Endothelial cell of umbilical vein (primary cell): Measurements from ENCODE around the gene GNPDA1. TPM values are rescaled to one million over a fixed set of nuclear protein-coding genes. Genes with fewer than 3 reads are reported as not detected.

ENCODE experiments used
- BruUV-seq: library from RNA; stranded (reverse); fragments of 400-500 nt; replicated peaks from 2 replicates; lab custom pipeline; 2021; lab: Mats Ljungman, UMichigan
- CTCF ChIA-PET: fragments of 300-600, 350-600 bp; sonication (Branson Sonifier 250); formaldehyde crosslinking; loops from one replicate; lab custom pipeline; 2021; ENCODE audit warnings: antibody characterized with exemption, inconsistent platforms; lab: Charles Lee
- POLR2A ChIA-PET: fragments of 300-600, 350-600 bp; sonication (Branson Sonifier 250); formaldehyde crosslinking; loops from one replicate; lab custom pipeline; 2021; ENCODE audit warnings: antibody characterized with exemption, inconsistent platforms; lab: Charles Lee
- DNase-seq: peaks from one replicate; pipeline ENCODE4 v3.0.0-alpha.2; 2011; ENCODE audit warnings: low read depth, low spot score
- FAIRE-seq: peaks from 2 replicates; lab custom pipeline; 2011; peaks lifted over from hg19 to GRCh38; lab: Jason Lieb, UNC
- H2AFZ ChIP-seq: 2 replicates; pipeline ENCODE4 v1.6.0; 2012; ENCODE audit warnings: low read depth, low read length, control low read depth, inconsistent platforms
- H3K27ac ChIP-seq: 2 replicates; pipeline ENCODE4 v1.5.1; 2011; ENCODE audit warnings: low read depth, mild to moderate bottlenecking, control low read depth, low read length, moderate library complexity; ENCODE audit not compliant: insufficient read depth
- H3K27me3 ChIP-seq, 2 experiments: 2 replicates each; pipeline versions ENCODE4 v1.6.0 to v1.6.1; 2011; ENCODE audit warnings: low read length in 2 of 2, mixed read lengths in 1 of 2; ENCODE audit not compliant: control insufficient read depth in 2 of 2, insufficient read depth in 2 of 2
- H3K36me3 ChIP-seq, 2 experiments: 2 replicates in 1 of 2; 3 replicates in 1 of 2; pipeline ENCODE4 v1.5.1; 2011; ENCODE audit warnings: low read length in 2 of 2, mild to moderate bottlenecking in 1 of 2, moderate library complexity in 1 of 2; ENCODE audit not compliant: control insufficient read depth in 2 of 2, insufficient read depth in 2 of 2; ENCODE audit errors: extremely low read depth in 1 of 2
- H3K4me1 ChIP-seq: 3 replicates; pipeline ENCODE4 v1.5.1; 2011; ENCODE audit warnings: mild to moderate bottlenecking, low read length; ENCODE audit not compliant: control insufficient read depth, insufficient read depth; ENCODE audit errors: extremely low read depth
- H3K4me2 ChIP-seq: 2 replicates; pipeline ENCODE4 v1.6.1; 2011; ENCODE audit warnings: low read length, control low read depth, mixed read lengths; ENCODE audit not compliant: insufficient read depth
- H3K4me3 ChIP-seq, 3 experiments: fragments of 200-600 bp in 1 of 3; sonication (generic), shearing (Covaris generic) in 1 of 3; replicated peaks in 1 of 3; 2 replicates each; pipeline ENCODE4 v1.5.1; 2011 to 2016; ENCODE audit warnings: control low read depth in 3 of 3, low read length in 3 of 3, mild to moderate bottlenecking in 2 of 3, inconsistent platforms in 1 of 3, low read depth in 1 of 3, moderate library complexity in 1 of 3; ENCODE audit not compliant: insufficient read depth in 1 of 3
- H3K79me2 ChIP-seq: 2 replicates; pipeline ENCODE4 v1.6.0; 2012; ENCODE audit warnings: low read length, inconsistent platforms; ENCODE audit not compliant: control insufficient read depth, insufficient read depth
- H3K9ac ChIP-seq: replicated peaks from 2 replicates; pipeline ENCODE3; 2011; ENCODE audit warnings: low read length, control low read depth; ENCODE audit not compliant: insufficient read depth; ENCODE audit errors: extremely low read depth
- H3K9me1 ChIP-seq: replicated peaks from 3 replicates; pipeline ENCODE4 v1.6.0; 2011; ENCODE audit warnings: mild to moderate bottlenecking, low read length; ENCODE audit not compliant: control insufficient read depth, insufficient read depth; ENCODE audit errors: extremely low read depth
- H3K9me3 ChIP-seq: replicated peaks from 2 replicates; pipeline ENCODE4 v1.5.1; 2012; ENCODE audit warnings: low read length, inconsistent platforms; ENCODE audit not compliant: control insufficient read depth, insufficient read depth
- H4K20me1 ChIP-seq: replicated peaks from 2 replicates; pipeline ENCODE3; 2011; ENCODE audit warnings: mild to moderate bottlenecking, low read length; ENCODE audit not compliant: control insufficient read depth, insufficient read depth; ENCODE audit errors: extremely low read depth
- CTCF ChIP-seq, 2 donors: IDR thresholded peaks; 1 replicate in 1 of 2; 2 replicates in 1 of 2; pipeline ENCODE4 v1.5.1; 2011; ENCODE audit warnings: low read length in 2 of 2, mild to moderate bottlenecking in 2 of 2, moderate library complexity in 2 of 2, control low read depth in 1 of 2, inconsistent platforms in 1 of 2, low read depth in 1 of 2; ENCODE audit not compliant: insufficient read depth in 1 of 2; ENCODE audit errors: extremely low read depth in 1 of 2
- EZH2 ChIP-seq: IDR thresholded peaks from 2 replicates; pipeline ENCODE4 v1.6.1; 2012; ENCODE audit warnings: borderline replicate concordance, low read depth, mild to moderate bottlenecking, moderate library complexity, low read length, inconsistent platforms; ENCODE audit not compliant: severe bottlenecking
- FOS ChIP-seq: IDR thresholded peaks from 2 replicates; pipeline ENCODE4 v1.6.1; 2011; ENCODE audit warnings: mild to moderate bottlenecking, low read length, moderate library complexity, borderline replicate concordance; ENCODE audit not compliant: insufficient read depth
- GATA2 ChIP-seq: IDR thresholded peaks from 2 replicates; pipeline ENCODE4 v1.7.0; 2011; ENCODE audit warnings: low read depth, mild to moderate bottlenecking, moderate library complexity, mixed read lengths, low read length; ENCODE audit not compliant: insufficient read length, insufficient read depth
- JUN ChIP-seq: IDR thresholded peaks from 2 replicates; pipeline ENCODE4 v1.6.1; 2011; ENCODE audit warnings: borderline replicate concordance, low read depth; ENCODE audit not compliant: insufficient read length, insufficient read depth
- MAX ChIP-seq: IDR thresholded peaks from 2 replicates; pipeline ENCODE4 v1.6.1; 2011; ENCODE audit not compliant: insufficient read depth, insufficient read length
- MYC ChIP-seq: IDR thresholded peaks from one replicate; pipeline ENCODE4 v1.6.1; 2011; ENCODE audit warnings: mild to moderate bottlenecking, low read depth, low read length
- POLR2A ChIP-seq: IDR thresholded peaks from 2 replicates; pipeline ENCODE4 v1.6.1; 2012; ENCODE audit warnings: low read depth, mild to moderate bottlenecking, control low read depth, low read length
- POLR2AphosphoS5 ChIP-seq: IDR thresholded peaks from 2 replicates; pipeline ENCODE4 v1.6.1; 2012; ENCODE audit warnings: low read depth, mild to moderate bottlenecking, control low read depth, low read length, moderate library complexity; ENCODE audit not compliant: insufficient read depth
- dilution Hi-C: fragments of 300-500 bp; cut with MboI; formaldehyde crosslinking; loops from one replicate; pipeline ENCODE4 v1.15.0; 2019; ENCODE audit warnings: low sequenced_read_pairs; ENCODE audit not compliant: extremely low pct_ligation_motif_present
- intact Hi-C: fragments of 100-400 bp; cut with micrococcal nuclease; formaldehyde crosslinking; loops from one replicate; pipeline ENCODE4 v1.10.0; 2022
- polyA plus RNA-seq, 4 experiments: library from polyadenylated mRNA; depleted of rRNA in 3 of 4; stranded (reverse) in 3 of 4; unstranded in 1 of 4; fragments of >200 nt; gene quantifications; 2 replicates each; pipeline versions ENCODE4 v1.2.1 to v1.2.3, GENCODE V29; 2011 to 2012; ENCODE audit warnings: missing spikeins in 1 of 4
- total RNA-seq: library from RNA; stranded (reverse); gene quantifications from 2 replicates; pipeline ENCODE4 v1.2.3, GENCODE V29; 2021

GNPDA1 gene
- total and polyA plus RNA-seq, 2 donors (not counting 3 experiments of a cell fraction or from before 2014, with no cell fraction given), result 22.5 to 49.3 TPM

- BruUV-seq, result no TSS peak
- H3K27ac ChIP-seq, result no peak overlapping the region
- ChIA-PET CTCF (no interaction called here), POLR2A (no interaction called here)
- intact Hi-C loops, result no loop called here
- H3K9ac ChIP-seq, result no peak overlapping the region
- H2AFZ ChIP-seq, result no peak overlapping the region
- no peak for FAIRE-seq
- no peaks in the 10 kb centered on the region for H3K79me2 ChIP-seq
- no peak for TF ChIP-seq JUN
- no peak for TF ChIP-seq FOS
- no peak for TF ChIP-seq MYC
- no peak for TF ChIP-seq GATA2
- TF ChIP-seq POLR2AphosphoS5, result no peak
- no peak for TF ChIP-seq MAX
- TF ChIP-seq EZH2, result no peak
- no peak for TF ChIP-seq POLR2A
- no peak for TF ChIP-seq CTCF (IDR thresholded peaks at IDR 0.05; ENCODE audit: extremely low read depth in 1 of 2, insufficient read depth in 1 of 2, low read depth in 1 of 2, low read length in 2 of 2)
- H3K4me3 ChIP-seq, result no peak overlapping the region
- no peaks in the 10 kb centered on the region for H3K9me1 ChIP-seq
- dilution Hi-C loops, result no loop called here
- no peaks in the 10 kb centered on the region for H3K36me3 ChIP-seq
- no peaks in the 10 kb centered on the region for H3K4me1 ChIP-seq
- no peaks in the 10 kb centered on the region for H4K20me1 ChIP-seq
- DNase-seq, result no peak
- H3K9me3 ChIP-seq, result no peaks in the 10 kb centered on the region
- H3K4me2 ChIP-seq, result no peak overlapping the region
- H3K27me3 ChIP-seq, result peaks cover 0 to 3% of the 10 kb centered on the region in 2 experiments
Measured at GRCh38 chr5:142040285-142040684, 27.5 kb upstream of the GNPDA1 start.
